Keratinocyte (primary cell): ENCODE data around the gene ANO2.

Source experiments
- EZH2 ChIP-seq: IDR thresholded peaks from one replicate; pipeline ENCODE4 v1.6.1; 2012; ENCODE audit warnings: inconsistent platforms, mild to moderate bottlenecking, low read length, moderate library complexity
- TF ChIP-seq, protein P1 (sequence below), 3 experiments: IDR thresholded peaks in 1 of 3; conservative IDR thresholded peaks in 1 of 3; optimal IDR thresholded peaks in 1 of 3; 2 replicates in 2 of 3; 3 replicates in 1 of 3; pipeline versions ENCODE3 to v1.5.1; 2011; ENCODE audit warnings: low read length in 3 of 3, mild to moderate bottlenecking in 3 of 3, moderate library complexity in 2 of 3, control low read depth in 1 of 3, inconsistent platforms in 1 of 3; ENCODE audit not compliant: insufficient read depth in 2 of 3; ENCODE audit errors: extremely low read depth in 1 of 3

DNA sequence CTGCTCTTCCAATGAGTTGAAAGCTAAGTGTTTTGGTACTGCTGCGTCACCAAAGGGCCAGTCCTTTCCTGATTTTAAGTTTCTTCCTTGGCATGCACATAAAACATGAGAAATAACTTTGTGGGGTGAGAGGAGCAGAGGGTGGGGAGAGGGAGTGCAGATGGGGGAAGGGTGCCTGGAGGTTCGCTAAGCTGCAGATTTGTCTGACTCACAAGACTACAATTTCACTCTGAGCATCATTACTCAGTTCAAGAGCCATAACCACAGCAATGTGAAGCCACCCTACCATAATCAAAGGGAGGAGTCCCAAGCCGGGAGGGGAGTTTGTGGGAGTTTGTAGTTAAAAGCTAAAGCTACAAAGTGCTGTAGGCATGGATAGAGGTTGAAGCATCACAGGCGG, 136.1 kb downstream of the ANO2 start:
- TF ChIP-seq, protein P1, sequence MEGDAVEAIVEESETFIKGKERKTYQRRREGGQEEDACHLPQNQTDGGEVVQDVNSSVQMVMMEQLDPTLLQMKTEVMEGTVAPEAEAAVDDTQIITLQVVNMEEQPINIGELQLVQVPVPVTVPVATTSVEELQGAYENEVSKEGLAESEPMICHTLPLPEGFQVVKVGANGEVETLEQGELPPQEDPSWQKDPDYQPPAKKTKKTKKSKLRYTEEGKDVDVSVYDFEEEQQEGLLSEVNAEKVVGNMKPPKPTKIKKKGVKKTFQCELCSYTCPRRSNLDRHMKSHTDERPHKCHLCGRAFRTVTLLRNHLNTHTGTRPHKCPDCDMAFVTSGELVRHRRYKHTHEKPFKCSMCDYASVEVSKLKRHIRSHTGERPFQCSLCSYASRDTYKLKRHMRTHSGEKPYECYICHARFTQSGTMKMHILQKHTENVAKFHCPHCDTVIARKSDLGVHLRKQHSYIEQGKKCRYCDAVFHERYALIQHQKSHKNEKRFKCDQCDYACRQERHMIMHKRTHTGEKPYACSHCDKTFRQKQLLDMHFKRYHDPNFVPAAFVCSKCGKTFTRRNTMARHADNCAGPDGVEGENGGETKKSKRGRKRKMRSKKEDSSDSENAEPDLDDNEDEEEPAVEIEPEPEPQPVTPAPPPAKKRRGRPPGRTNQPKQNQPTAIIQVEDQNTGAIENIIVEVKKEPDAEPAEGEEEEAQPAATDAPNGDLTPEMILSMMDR (optimal IDR thresholded peaks at IDR 0.05 in 1 of 3, IDR thresholded peaks at IDR 0.05 in 1 of 3, conservative IDR thresholded peaks at IDR 0.05 in 1 of 3; ENCODE audit: extremely low read depth in 1 of 3, insufficient read depth in 2 of 3, low read length in 3 of 3), result no peak
- TF ChIP-seq EZH2, result no peak
